Measurements from ENCODE around the gene CPA2. TPM values are rescaled to one million over a fixed set of nuclear protein-coding genes. Genes with fewer than 3 reads are reported as not detected.

The CPA2 gene
- total and polyA plus RNA-seq, 4 donors: 0.38 to 2.8 (median 0.86) TPM

DNA sequence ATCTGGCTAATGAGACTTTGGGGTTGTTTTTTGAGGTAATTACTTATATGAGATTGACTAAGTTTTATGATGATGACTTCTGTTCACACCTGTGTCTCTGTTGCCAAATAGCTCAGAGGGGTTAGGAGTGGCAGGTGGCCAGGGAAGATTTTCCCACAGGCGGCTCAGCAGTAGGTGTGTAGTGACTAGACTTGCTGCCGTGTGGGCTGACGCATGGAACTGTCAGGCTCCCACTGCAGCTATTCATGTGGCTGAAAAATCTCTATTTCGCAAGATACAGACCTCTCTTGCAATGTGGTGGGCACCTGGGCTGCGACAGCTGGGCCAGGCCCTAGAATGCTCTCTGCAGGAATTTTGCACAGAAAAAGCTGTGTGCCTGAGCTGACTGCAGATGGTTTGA, 27.7 kb downstream of the CPA2 start:
- intact Hi-C loops (cut with DNase I): loop anchor here (5.0 kb wide), 2 partner anchors 68 to 148 kb away; partner anchors contain the start of gene CEP41 (in 1 of the 2)
- H3K36me3 ChIP-seq (ENCODE audit: control insufficient read depth in 1 of 2, insufficient read depth in 2 of 2, low read length in 1 of 2): no peaks in the 10 kb centered on the region
- no peak overlapping the region for H3K27ac ChIP-seq (ENCODE audit: low read depth in 1 of 2, low read length in 2 of 2)
- H3K4me1 ChIP-seq (ENCODE audit: control insufficient read depth in 1 of 2, insufficient read depth in 2 of 2, low read length in 2 of 2): peaks cover 0 to 4% of the 10 kb centered on the region in 2 donors
- no peak for ATAC-seq (ENCODE audit: low FRiP score)
- DNase-seq: no peak
- H3K4me3 ChIP-seq (ENCODE audit: low read length in 2 of 2): no peak overlapping the region
- 97 to 98% methylated on average over 5 of the region's 5 CpGs for WGBS, 2 donors
- H3K9me3 ChIP-seq (ENCODE audit: control insufficient read depth, low read length): no peaks in the 10 kb centered on the region
- H3K27me3 ChIP-seq (ENCODE audit: control insufficient read depth in 1 of 2, insufficient read depth in 2 of 2, low read length in 1 of 2): no peaks in the 10 kb centered on the region

DNA sequence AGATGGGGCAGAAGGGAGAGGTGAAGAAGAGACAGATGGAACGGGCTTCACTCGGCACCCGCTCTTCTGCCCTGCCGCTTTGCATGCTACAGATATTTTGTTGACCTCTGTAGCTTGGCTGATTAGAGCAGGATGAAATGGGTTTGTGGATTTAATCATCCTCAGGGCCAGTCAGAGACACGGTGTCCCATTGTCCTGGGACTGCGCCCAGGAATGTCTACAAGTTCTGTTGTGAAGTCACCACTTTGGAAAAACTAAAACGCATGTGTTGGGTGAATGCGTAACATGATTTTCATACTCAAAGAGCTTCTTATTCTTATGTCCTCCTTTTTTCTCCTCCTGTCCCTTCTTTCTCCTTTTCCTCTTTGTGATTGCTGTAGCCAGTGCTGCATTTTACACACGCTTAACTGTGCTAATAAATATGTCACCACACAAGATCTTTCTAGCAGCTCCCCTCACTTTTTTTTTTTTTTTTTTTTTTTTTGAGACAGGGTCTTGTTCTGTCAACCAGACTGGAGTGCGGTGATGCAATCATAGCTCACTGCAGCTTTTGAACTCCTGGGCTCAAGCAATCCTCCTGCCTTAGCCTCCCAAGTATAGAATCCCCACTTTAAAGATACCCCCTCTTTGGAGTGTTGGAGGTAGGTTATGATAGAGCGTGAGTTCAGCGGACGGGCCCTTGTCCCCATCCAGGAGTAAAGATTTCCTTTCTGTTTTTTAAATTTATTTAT, 29.7 kb downstream of the CPA2 start:
- 87 to 91% methylated on average over 13 of the region's 13 CpGs for WGBS, 2 donors

DNA sequence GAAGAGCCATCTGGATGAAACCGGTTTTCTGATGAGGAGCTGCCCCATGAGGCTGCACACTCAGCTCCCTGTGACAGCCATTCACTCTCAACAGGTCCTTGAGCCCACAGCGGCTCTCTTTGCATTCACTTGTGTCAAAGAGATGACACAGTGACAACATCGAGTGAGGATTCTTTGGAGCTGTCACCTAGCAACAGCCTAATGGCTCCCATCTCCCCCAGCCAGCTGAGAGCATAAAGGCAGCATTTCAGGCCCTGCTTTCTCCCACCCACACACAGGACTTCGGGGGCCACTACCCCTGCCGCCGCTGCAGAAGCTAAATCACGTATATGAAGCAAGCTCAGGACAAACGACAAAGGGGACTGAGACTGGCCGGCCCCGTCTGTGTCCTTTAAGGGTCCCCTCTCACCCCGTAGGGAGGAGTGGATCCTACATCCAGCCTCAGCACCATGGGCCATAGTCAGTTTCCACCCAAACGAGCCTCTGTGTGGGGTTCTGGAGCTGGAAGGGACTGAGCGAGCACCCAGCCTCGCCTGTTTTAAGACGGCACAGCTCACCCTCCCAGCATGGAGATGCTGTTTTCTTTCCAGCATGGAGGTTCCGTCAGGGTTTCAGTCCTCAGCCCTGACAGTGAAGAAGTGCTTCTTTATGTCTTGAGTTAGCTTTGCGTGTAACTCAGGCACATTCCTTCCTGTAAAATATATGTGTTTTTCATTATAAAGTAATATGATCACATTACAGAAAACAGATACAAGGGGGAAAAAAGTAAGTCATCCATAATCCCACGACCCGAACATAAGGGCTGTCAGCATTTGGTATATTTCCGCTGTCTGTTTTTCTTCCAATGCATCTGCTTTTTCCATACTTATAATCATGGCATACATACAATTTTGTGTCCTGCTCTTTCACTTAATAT, 31.2 kb downstream of the CPA2 start:
- no peaks in the 10 kb centered on the region for H3K36me3 ChIP-seq (ENCODE audit: control insufficient read depth in 1 of 2, insufficient read depth in 2 of 2, low read length in 1 of 2)
- H3K4me1 ChIP-seq (ENCODE audit: control insufficient read depth in 1 of 2, insufficient read depth in 2 of 2, low read length in 2 of 2): no peaks in the 10 kb centered on the region
- intact Hi-C loops (cut with DNase I): no loop called here
- H3K9me3 ChIP-seq (ENCODE audit: control insufficient read depth, low read length): no peaks in the 10 kb centered on the region
- WGBS, 2 donors: 92 to 93% methylated on average over 20 of the region's 20 CpGs
- no peaks in the 10 kb centered on the region for H3K27me3 ChIP-seq (ENCODE audit: control insufficient read depth in 1 of 2, insufficient read depth in 2 of 2, low read length in 1 of 2)
- H3K4me3 ChIP-seq (ENCODE audit: low read length in 2 of 2): no peak overlapping the region
- DNase-seq: no peak
- H3K27ac ChIP-seq (ENCODE audit: low read depth in 1 of 2, low read length in 2 of 2): no peak overlapping the region
- ATAC-seq (ENCODE audit: low FRiP score): no peak

More for the DNA sequence above, 29.7 kb downstream of the CPA2 start:
- no peak overlapping the region for H3K27ac ChIP-seq (ENCODE audit: low read depth in 1 of 2, low read length in 2 of 2)
- H3K4me3 ChIP-seq (ENCODE audit: low read length in 2 of 2): no peak overlapping the region
- H3K9me3 ChIP-seq (ENCODE audit: control insufficient read depth, low read length): no peaks in the 10 kb centered on the region
- H3K4me1 ChIP-seq (ENCODE audit: control insufficient read depth in 1 of 2, insufficient read depth in 2 of 2, low read length in 2 of 2): no peaks in the 10 kb centered on the region
- no peaks in the 10 kb centered on the region for H3K36me3 ChIP-seq (ENCODE audit: control insufficient read depth in 1 of 2, insufficient read depth in 2 of 2, low read length in 1 of 2)
- no peak for DNase-seq
- no peaks in the 10 kb centered on the region for H3K27me3 ChIP-seq (ENCODE audit: control insufficient read depth in 1 of 2, insufficient read depth in 2 of 2, low read length in 1 of 2)
- intact Hi-C loops (cut with DNase I): no loop called here
- ATAC-seq (ENCODE audit: low FRiP score): no peak

DNA sequence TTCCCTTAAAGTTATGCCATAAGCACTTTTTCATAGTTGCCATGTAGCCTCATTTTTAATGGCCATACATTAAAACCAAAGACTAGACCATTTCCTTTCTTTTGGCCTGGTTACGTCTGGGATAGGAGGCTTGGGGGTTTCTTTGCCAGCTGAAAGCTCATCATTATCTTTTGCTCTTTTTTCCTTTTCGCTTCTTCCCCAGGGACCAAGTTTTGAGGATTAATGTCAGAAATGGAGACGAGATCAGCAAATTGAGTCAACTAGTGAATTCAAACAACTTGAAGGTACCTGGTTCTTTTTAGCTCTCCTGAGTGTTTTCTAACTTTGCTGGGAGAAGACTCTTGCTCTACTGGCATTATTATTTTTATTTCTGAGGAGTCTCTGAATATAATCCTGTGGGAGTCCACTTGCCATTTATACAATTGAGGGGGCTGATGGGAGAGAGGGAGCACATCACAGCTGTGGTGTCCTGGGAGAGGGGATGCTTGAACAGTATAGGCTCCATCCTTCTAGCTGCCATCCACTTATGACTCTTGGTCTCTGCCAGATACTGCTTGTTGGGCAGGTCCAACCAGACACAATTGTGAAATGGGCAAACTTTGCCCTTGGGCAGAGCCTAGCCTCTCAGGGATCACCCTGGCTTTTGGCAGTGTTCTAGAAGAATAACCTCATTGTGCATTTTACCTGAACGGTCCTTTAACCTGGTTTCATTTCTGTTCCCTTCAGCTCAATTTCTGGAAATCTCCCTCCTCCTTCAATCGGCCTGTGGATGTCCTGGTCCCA, 32.1 kb downstream of the CPA2 start:
- no peaks in the 10 kb centered on the region for H3K36me3 ChIP-seq (ENCODE audit: control insufficient read depth in 1 of 2, insufficient read depth in 2 of 2, low read length in 1 of 2)
- WGBS, 2 donors: 95 to 96% methylated on average over 5 of the region's 5 CpGs
- no peak for ATAC-seq (ENCODE audit: low FRiP score)
- no peaks in the 10 kb centered on the region for H3K27me3 ChIP-seq (ENCODE audit: control insufficient read depth in 1 of 2, insufficient read depth in 2 of 2, low read length in 1 of 2)
- H3K9me3 ChIP-seq (ENCODE audit: control insufficient read depth, low read length): no peaks in the 10 kb centered on the region
- H3K4me1 ChIP-seq (ENCODE audit: control insufficient read depth in 1 of 2, insufficient read depth in 2 of 2, low read length in 2 of 2): no peaks in the 10 kb centered on the region
- no peak overlapping the region for H3K4me3 ChIP-seq (ENCODE audit: low read length in 2 of 2)
- DNase-seq: no peak
- no peak overlapping the region for H3K27ac ChIP-seq (ENCODE audit: low read depth in 1 of 2, low read length in 2 of 2)
- intact Hi-C loops (cut with DNase I): no loop called here

DNA sequence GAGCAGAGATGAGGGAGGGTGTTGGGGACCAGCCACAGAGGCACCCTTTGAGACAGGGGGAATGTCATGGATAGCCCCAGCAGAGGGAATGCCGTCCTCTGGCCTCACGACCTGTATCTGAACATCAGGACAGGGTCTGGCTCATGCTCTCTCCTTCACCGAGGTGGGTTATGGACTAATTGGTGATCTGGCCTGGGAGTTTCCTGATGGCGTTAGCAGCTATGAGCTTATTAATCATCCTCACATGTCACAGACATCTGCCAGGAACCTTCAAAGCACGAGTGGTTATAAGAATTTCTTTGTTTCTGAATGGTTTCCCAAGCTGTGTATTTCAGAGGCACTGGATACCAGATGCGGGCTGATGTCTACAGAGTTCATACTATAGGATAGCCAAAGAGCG, 33.2 kb downstream of the CPA2 start:
- H3K27ac ChIP-seq (ENCODE audit: low read depth in 1 of 2, low read length in 2 of 2): no peak overlapping the region
- H3K36me3 ChIP-seq (ENCODE audit: control insufficient read depth in 1 of 2, insufficient read depth in 2 of 2, low read length in 1 of 2): no peaks in the 10 kb centered on the region
- H3K9me3 ChIP-seq (ENCODE audit: control insufficient read depth, low read length): no peaks in the 10 kb centered on the region
- H3K4me1 ChIP-seq (ENCODE audit: control insufficient read depth in 1 of 2, insufficient read depth in 2 of 2, low read length in 2 of 2): no peaks in the 10 kb centered on the region
- 90 to 93% methylated on average over 7 of the region's 7 CpGs for WGBS, 2 donors
- no peak for DNase-seq
- H3K27me3 ChIP-seq (ENCODE audit: control insufficient read depth in 1 of 2, insufficient read depth in 2 of 2, low read length in 1 of 2): no peaks in the 10 kb centered on the region
- H3K4me3 ChIP-seq (ENCODE audit: low read length in 2 of 2): no peak overlapping the region
- intact Hi-C loops (cut with DNase I): no loop called here
- no peak for ATAC-seq (ENCODE audit: low FRiP score)

DNA sequence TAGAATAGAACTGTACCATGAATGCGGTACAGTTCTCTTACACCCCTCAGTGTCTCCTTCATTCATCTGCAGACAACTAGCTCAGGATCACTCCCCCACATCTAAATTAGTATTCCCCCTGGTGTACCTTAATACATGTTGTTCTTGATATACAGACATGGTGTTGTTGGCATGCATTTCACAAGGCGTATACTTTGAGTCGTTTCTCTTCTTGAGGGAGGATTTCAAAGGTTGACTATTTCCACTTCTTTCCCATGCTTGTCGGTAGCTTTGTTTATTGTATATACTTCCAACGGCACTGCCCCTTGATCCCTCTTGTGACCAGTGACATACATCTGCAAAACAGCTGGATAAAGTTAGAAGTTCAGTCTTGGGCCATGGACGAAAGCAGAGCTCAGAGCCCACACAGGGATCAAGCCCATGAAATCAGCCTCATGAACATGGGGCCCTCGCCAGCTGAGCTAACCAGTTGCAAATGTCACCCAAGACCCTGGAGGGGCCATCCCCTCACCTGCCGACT, 34.9 kb downstream of the CPA2 start:
- no peak overlapping the region for H3K4me3 ChIP-seq (ENCODE audit: low read length in 2 of 2)
- intact Hi-C loops (cut with DNase I): no loop called here
- H3K4me1 ChIP-seq (ENCODE audit: control insufficient read depth in 1 of 2, insufficient read depth in 2 of 2, low read length in 2 of 2): no peaks in the 10 kb centered on the region
- H3K36me3 ChIP-seq (ENCODE audit: control insufficient read depth in 1 of 2, insufficient read depth in 2 of 2, low read length in 1 of 2): no peaks in the 10 kb centered on the region
- ATAC-seq (ENCODE audit: low FRiP score) (no peak), DNase-seq (no peak)
- 74 to 75% methylated on average over 8 of the region's 8 CpGs for WGBS, 2 donors
- no peak overlapping the region for H3K27ac ChIP-seq (ENCODE audit: low read depth in 1 of 2, low read length in 2 of 2)
- H3K27me3 ChIP-seq (ENCODE audit: control insufficient read depth in 1 of 2, insufficient read depth in 2 of 2, low read length in 1 of 2): no peaks in the 10 kb centered on the region
- no peaks in the 10 kb centered on the region for H3K9me3 ChIP-seq (ENCODE audit: control insufficient read depth, low read length)

DNA sequence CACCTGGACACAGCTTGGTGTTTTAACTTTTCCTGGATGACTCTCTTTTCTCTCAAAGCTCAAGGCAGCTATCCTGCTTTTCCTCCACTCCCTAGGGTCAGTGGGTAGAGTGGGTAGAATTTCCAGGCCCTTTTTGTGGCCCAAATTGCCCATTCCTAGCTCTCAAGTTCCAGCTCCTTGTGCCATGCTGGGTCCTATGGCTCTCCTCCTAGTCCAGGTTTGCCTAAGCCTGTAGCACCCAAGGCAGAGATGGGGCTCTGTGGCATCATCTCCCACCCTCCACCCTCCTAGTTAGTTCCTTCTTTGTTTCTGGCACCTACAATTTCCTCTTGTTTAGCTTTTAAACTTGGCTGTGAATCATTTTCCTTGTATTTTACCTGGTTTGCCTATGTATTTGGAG, 36.0 kb downstream of the CPA2 start:
- DNase-seq: no peak
- no peaks in the 10 kb centered on the region for H3K27me3 ChIP-seq (ENCODE audit: control insufficient read depth in 1 of 2, insufficient read depth in 2 of 2, low read length in 1 of 2)
- no peaks in the 10 kb centered on the region for H3K36me3 ChIP-seq (ENCODE audit: control insufficient read depth in 1 of 2, insufficient read depth in 2 of 2, low read length in 1 of 2)
- no peaks in the 10 kb centered on the region for H3K4me1 ChIP-seq (ENCODE audit: control insufficient read depth in 1 of 2, insufficient read depth in 2 of 2, low read length in 2 of 2)
- no peak overlapping the region for H3K27ac ChIP-seq (ENCODE audit: low read depth in 1 of 2, low read length in 2 of 2)
- H3K9me3 ChIP-seq (ENCODE audit: control insufficient read depth, low read length): no peaks in the 10 kb centered on the region
- no peak for ATAC-seq (ENCODE audit: low FRiP score)
- intact Hi-C loops (cut with DNase I): no loop called here
- H3K4me3 ChIP-seq (ENCODE audit: low read length in 2 of 2): no peak overlapping the region

DNA sequence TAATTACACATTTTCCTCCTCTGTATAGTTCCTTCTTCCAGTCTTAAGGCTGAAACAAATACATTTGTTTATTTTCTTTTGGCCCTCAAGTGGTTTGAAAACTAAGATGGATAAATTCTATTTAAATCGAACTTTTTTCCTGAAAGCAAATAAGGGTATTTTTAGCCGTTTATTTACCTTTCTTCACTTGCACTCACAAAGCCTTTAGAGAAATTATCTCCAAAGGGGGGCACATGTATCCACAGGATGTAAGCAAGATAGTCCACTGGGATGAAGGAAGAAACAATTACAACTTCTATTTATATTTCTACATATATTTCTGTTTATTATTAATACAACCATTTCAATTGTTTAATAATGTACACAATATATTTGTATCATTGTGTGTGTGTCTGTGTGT, 36.5 kb downstream of the CPA2 start:
- ATAC-seq (ENCODE audit: low FRiP score) (no peak), DNase-seq (no peak)
- Histone ChIP-seq H3K4me1 (ENCODE audit: control insufficient read depth in 1 of 2, insufficient read depth in 2 of 2, low read length in 2 of 2) (no peaks in the 10 kb centered on the region), H3K27ac (ENCODE audit: low read depth in 1 of 2, low read length in 2 of 2) (no peak overlapping the region), H3K9me3 (ENCODE audit: control insufficient read depth, low read length) (no peaks in the 10 kb centered on the region), H3K36me3 (ENCODE audit: control insufficient read depth in 1 of 2, insufficient read depth in 2 of 2, low read length in 1 of 2) (no peaks in the 10 kb centered on the region), H3K4me3 (ENCODE audit: low read length in 2 of 2) (no peak overlapping the region), H3K27me3 (ENCODE audit: control insufficient read depth in 1 of 2, insufficient read depth in 2 of 2, low read length in 1 of 2) (no peaks in the 10 kb centered on the region)
- intact Hi-C loops (cut with DNase I): no loop called here
- 14 to 29% methylated on average over 2 of the region's 2 CpGs for WGBS, 2 donors

Data from aorta (tissue), 5 donors.